Measurements from ENCODE around the gene PAK6.

DNA sequence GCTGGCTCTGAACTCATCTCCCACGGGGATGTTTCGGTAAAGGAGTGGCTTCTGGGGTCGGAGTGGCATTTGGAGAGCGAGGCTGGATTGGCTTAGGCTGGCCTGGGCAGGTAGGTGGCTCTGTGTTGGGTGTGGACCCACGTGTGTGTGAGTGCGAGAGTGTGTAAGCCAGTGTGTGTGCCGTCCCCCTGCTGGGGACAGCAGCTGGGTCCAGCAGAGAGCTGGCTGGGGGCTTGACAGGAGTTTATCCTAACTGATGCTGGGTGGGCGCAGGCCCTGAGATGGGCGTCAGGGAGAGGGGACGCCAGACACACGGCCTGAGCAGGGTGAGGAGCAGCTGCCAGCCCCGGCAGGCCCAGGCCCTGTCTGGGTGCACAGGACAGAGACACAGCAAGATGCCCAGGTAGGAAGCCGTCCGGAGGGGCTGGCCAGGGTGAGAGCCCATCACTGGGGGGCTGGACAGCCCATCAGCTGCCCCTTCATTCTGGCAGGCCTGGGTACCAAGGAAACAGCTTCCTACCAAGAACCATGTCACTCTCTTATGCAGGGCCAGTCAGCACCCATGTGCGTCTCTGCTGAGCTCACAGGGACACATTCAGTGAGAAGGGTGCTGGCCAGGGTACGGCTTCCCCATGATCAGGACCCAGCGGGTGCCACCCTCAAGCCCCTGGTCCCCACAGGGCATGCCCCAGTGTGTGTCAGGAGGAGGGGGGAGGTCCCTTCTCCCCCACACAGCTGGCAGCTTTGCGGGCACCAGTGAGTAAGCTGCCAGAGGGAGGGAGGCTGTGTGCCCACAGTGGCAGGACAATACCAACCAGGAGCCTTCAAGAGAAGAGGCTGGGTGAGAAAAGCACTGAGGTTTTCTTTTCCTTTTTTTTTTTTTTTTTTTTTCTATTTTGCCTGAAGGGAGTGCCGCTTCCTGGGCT lies 1.1 kb downstream of the PAK6 start:
- TF ChIP-seq EZH2 (IDR thresholded peaks at IDR 0.05; ENCODE audit: borderline replicate concordance): no peak
- TF ChIP-seq, protein P1, sequence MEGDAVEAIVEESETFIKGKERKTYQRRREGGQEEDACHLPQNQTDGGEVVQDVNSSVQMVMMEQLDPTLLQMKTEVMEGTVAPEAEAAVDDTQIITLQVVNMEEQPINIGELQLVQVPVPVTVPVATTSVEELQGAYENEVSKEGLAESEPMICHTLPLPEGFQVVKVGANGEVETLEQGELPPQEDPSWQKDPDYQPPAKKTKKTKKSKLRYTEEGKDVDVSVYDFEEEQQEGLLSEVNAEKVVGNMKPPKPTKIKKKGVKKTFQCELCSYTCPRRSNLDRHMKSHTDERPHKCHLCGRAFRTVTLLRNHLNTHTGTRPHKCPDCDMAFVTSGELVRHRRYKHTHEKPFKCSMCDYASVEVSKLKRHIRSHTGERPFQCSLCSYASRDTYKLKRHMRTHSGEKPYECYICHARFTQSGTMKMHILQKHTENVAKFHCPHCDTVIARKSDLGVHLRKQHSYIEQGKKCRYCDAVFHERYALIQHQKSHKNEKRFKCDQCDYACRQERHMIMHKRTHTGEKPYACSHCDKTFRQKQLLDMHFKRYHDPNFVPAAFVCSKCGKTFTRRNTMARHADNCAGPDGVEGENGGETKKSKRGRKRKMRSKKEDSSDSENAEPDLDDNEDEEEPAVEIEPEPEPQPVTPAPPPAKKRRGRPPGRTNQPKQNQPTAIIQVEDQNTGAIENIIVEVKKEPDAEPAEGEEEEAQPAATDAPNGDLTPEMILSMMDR (IDR thresholded peaks at IDR 0.05; ENCODE audit: poor library complexity): no peak

Measured in hepatocyte (in vitro differentiated cells).